Fibroblast of the aortic adventitia (primary cell): ENCODE measurements around the gene TMEM225B. TPM values are rescaled to one million over a fixed set of nuclear protein-coding genes. Genes with fewer than 3 reads are reported as not detected.
"Not testable (repeated sequence)": the region's sequence is repeated elsewhere in the genome, so short reads cannot be mapped to it uniquely, and the experiment has no call there.

Experiments
- DNase-seq: peaks from one replicate; pipeline ENCODE4 v3.0.0-alpha.2; 2010; ENCODE audit warnings: low read depth
- H3K4me3 ChIP-seq: 2 replicates; pipeline ENCODE4 v1.5.1; 2011; ENCODE audit warnings: low read depth, mild to moderate bottlenecking, control low read depth, low read length, moderate library complexity
- total RNA-seq: library from RNA; depleted of rRNA; stranded (reverse); fragments of >200 nt; gene quantifications from 2 replicates; pipeline ENCODE4 v1.2.3, GENCODE V29; 2012; ENCODE audit warnings: low replicate concordance
- TF ChIP-seq, protein P1 (sequence below): IDR thresholded peaks from 2 replicates; pipeline ENCODE4 v1.5.1; 2011; ENCODE audit warnings: mild to moderate bottlenecking, low read length, control low read depth, inconsistent platforms; ENCODE audit not compliant: insufficient read depth

TMEM225B gene
- total RNA-seq, 1 donor = 0.54 TPM

DNA sequence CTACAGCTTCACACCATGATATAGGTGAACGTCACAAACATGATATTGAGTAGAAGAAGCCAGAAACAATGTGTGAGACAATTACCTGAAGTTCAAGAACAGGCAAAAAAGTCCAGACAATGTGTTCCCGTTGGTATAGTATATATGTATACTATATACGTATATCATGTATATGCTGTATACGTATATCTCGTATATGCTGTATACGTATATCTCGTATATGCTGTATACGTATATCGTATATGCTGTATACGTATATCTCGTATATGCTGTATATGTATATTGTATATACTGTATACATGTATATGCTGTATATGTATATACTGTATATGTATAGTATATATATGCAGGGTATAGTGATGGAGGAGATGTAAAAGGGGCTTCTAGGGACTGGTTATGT lies 29.4 kb downstream of the TMEM225B start:
- TF ChIP-seq, protein P1, sequence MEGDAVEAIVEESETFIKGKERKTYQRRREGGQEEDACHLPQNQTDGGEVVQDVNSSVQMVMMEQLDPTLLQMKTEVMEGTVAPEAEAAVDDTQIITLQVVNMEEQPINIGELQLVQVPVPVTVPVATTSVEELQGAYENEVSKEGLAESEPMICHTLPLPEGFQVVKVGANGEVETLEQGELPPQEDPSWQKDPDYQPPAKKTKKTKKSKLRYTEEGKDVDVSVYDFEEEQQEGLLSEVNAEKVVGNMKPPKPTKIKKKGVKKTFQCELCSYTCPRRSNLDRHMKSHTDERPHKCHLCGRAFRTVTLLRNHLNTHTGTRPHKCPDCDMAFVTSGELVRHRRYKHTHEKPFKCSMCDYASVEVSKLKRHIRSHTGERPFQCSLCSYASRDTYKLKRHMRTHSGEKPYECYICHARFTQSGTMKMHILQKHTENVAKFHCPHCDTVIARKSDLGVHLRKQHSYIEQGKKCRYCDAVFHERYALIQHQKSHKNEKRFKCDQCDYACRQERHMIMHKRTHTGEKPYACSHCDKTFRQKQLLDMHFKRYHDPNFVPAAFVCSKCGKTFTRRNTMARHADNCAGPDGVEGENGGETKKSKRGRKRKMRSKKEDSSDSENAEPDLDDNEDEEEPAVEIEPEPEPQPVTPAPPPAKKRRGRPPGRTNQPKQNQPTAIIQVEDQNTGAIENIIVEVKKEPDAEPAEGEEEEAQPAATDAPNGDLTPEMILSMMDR = no peak
- no peak overlapping the region for H3K4me3 ChIP-seq
- DNase-seq = no peak

GRCh38 chr7:99628471-99629465 lies 30.7 kb downstream of the TMEM225B start:
- H3K4me3 ChIP-seq = no peak overlapping the region
- TF ChIP-seq, protein P1 = no peak
- no peak for DNase-seq

DNA sequence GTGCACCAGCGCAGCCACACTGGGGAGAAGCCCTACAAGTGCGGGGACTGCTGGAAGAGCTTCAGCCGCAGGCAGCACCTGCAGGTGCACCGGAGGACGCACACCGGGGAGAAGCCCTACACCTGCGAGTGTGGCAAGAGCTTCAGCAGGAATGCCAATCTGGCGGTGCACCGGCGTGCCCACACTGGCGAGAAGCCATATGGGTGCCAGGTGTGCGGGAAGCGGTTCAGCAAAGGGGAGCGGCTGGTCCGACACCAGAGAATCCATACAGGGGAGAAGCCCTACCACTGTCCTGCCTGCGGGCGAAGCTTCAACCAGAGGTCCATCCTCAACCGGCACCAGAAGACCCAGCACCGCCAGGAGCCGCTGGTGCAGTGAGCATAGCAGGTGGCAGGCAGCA lies 31.6 kb downstream of the TMEM225B start:
- DNase-seq = no peak
- TF ChIP-seq, protein P1 = no peak
- H3K4me3 ChIP-seq = no peak overlapping the region

DNA sequence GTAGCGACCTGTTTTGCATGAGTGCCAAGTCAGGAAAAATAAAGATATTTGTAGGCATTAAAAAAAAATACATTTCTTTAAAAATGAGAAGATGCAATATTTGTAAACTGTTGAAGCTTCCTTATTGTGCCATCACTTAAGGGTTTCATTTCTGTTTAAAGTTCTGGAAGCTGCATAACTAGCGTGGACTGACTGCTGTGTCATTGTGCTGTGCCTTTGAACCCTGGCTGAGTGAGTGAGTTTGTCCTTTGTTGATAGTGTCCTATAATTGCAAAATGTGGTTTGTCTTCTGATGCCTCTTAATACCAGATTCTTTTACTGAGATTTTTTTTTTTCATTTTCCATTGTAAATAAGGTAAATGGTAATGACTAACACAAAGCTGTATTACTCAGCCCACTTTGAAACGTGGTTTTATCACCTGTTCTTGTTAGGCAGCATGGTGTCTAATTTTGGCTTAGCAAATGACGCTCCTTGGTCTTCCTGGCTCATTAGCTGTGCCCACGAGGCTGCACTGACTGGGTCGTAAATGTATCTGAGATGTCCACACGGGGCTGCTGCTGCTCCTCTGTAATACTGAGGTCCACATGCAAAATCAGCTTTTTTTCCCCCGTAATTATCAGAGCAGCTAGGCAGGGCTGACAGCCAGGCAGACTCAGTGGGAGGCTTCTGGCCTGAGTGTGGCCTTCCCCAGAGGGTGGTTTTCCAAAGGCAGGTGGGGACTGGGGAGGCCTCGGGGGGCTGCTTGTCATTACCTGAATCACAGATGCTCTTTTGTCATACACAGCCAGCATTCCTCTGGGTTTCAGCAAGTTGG lies 33.4 kb downstream of the TMEM225B start:
- H3K4me3 ChIP-seq = no peak overlapping the region
- TF ChIP-seq, protein P1 = peak; percentile 20
- DNase-seq = peak; percentile 32

DNA sequence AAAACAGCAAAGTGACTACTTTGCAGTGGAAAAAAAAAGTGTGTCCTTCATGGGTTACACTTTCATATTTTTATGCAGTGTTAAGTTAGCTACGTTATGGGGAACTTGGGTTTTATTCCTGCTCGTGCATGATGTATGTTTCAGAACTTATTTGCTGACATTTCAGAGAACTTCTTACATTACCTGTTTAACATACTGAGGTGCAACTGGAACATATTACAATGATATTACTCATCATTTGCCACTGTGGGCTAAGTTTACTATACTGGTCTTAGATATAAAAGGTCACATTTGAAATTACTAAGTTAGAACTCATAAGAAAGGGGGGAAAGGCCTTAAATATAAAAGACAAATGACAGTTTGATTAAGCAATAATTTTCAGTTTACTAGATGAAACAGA lies 39.3 kb downstream of the TMEM225B start:
- not testable (repeated sequence) for DNase-seq, H3K4me3 ChIP-seq

- DNase-seq = no peak
- TF ChIP-seq, protein P1 = no peak
- no peak overlapping the region for H3K4me3 ChIP-seq
Measured at GRCh38 chr7:99638731-99639130, 40.7 kb downstream of the TMEM225B start.

GRCh38 chr7:99639267-99639666 lies 41.2 kb downstream of the TMEM225B start:
- H3K4me3 ChIP-seq = no peak overlapping the region
- DNase-seq = no peak
- TF ChIP-seq, protein P1 = no peak
